T1000 (cell line): ENCODE data around the gene TASP1.
"Not testable (repeated sequence)": the region's sequence is repeated elsewhere in the genome, so short reads cannot be mapped to it uniquely, and the experiment has no call there.

ENCODE experiments used
- DNase-seq: peaks from one replicate; lab custom pipeline; 2025; ENCODE audit warnings: mixed read lengths; lab: John Stamatoyannopoulos, UW

The TASP1 gene

DNA sequence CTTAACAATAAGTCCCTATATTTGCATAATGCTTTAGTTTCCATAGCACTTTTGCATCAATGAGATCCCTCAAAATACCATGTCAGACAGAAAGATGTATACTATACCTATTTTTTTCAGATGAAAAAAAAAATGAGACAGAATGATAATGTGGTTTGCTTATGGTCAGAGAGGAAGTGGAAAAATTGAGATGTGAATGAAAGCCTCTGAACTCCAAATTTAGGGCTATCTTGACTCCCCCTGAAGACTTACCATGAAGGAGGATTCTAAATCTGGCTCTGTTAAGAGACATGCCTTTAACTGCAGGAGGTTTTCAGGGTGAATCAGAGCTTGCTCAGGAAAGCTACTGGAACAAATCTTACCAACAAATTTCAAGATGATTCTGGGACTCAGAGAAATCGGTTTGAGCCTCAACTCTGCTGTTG lies 241.4 kb downstream of the TASP1 start:
- DNase-seq = no peak

DNA sequence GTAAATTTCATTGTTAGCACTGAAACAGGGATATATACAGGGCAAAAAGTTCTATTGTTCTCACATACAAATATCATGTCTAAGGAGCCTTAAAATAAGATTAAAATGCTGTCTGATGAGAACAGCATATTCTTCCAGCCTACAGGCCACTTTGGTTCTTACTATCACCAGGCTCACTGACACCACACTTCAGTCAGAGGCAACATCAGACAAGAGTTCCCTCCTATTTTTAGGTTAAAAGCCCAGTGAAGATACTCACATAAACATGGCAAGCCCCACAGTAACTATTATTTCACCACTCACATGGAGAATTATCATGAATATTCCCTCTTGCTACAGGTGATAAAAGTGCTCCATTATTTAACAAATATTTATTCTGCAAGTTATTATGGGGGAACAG lies 241.9 kb downstream of the TASP1 start:
- no peak for DNase-seq

DNA sequence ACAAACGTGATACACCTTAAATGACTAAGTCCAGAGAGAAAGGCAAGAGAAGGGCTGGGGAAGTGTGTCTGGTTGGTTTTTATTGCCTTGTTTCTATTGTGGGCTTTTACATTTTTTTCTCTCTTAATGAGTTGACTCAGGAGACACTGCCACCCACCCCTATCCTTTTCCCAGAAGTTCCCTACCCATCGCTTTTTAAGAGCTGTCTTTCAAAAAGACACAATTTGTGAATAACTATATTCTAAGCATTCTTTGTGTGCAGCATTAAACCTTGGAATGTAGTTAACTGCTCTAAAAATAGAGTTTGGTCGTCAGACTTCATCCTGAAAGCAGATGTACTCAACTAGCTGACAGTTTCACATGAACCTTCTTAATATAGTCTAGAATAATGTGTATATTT lies 242.7 kb downstream of the TASP1 start:
- DNase-seq = no peak

DNA sequence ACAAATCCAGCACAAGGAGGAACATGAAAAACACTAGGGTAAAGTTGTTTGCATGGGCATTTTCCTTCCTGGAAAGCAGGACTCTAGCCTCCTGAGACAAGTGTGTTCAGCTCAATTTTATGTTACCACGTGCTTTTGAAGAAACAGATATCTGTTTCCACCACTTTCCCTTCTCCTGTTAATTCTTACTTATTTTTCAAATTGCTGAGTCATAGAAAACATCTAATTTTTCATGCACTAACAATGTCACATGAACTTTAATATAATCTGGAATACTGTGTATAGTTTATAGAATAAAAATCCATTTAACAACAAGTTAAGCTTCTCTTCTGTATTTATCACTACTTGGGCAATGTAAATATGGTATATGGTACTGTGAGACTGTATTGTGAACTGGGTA lies 243.5 kb downstream of the TASP1 start:
- DNase-seq = no peak

DNA sequence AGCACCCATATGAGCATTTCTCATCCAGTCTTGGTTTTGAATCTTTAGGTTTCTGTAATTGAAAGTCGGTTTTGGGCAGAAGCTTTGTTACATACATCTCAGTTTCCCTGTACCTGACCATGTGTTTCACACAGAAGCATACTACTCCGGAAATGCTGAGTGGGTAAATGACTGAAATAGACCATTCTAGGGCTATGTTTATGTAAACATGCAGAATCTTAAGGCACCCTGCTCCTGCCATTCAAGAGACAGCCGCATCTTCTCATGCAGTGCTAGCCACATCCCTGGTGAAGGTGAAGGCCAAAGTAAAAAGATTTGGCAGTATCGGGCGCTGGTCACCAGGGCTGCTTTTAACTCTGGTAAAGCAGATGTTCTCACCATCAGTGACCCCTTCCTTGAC lies 246.3 kb downstream of the TASP1 start:
- DNase-seq = no peak

DNA sequence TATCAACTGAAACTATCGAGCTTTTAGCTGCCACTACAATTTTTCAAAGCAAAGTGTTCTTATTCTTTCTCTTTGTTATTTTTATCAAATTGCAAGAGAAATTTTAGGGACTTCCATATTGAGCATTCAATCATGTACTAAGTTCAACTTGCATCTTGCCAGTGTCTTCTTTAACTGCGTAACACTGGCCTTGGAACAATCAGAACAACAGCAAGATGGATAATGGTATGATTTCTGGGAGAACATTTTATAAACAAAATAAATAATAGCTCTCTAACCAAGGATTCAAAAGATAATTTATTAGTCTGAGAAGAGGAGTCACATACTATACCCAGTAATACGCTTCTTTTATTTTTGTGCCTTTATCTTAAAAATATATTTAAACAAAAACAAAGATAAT lies 249.6 kb downstream of the TASP1 start:
- DNase-seq = no peak

DNA sequence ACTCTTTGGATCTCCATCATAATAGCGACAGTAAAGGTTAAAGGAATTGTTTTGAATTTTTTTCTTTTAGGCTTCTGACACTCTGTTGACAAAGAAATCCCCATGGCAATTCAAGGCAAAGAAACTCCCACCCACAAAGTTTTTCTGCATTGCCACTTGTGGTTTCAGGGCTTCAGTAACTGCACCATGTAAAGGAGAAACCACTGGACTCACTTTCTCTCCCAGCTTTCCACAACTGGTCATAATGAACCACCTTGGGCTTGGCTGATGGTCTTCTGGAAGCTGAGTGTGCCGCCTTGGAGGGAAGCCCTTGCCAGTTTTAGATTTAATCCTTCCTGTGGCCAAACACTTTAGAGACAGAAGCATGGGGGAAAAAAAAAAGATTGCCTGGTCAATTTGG lies 254.6 kb downstream of the TASP1 start:
- DNase-seq = no peak

DNA sequence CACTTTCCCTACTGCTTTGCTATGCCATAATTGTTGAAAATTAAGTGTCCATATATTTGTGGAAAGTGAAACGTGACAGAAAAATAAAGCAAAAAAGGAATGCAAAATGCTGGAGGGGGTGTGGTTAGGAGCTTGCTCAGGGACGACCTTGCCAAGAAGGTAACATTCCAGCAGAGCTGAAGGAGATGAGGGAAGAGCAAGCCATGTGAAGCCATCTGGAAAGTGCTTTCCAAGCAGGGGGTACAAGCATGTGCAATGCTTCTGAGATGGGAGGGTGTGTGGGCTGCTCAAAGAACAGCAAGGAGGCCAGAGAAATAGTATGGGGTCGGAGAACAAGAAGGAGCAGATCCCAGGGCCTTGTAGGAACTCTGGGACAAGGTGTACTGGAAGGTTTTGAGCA lies 255.9 kb downstream of the TASP1 start:
- no peak for DNase-seq

DNA sequence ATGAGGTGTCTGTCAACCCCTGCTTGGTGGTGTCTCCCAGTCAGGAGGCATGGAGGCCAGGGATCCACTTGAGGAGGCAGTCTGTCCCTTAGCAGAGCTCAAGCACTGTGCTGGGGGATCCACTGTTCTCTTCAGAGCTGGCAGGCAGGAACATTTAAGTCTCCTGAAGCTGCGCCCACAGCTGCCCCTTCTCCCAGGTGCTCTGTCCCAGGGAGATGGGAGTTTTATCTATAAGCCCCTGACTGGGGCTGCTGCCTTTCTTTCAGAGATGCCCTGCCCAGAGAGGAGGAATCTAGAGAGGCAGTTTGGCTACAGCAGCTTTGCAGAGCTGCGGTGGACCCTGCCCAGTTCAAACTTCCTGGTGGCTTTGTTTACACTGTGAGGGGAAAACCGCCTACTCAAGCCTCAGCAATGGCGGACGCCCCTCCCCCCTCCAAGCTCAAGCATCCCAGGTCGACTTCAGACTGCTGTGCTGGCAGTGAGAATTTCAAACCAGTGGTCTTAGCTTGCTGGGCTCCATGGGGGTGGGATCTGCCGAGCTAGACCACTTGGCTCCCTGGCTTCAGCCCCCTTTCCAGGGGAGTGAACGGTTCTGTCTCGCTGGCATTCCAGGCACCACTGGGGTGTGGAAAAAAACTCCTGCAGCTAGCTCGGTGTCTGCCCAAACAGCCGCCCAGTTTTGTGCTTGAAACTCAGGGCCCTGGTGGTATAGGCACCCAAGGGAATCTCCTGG lies 258.1 kb downstream of the TASP1 start:
- not testable (repeated sequence) for DNase-seq

DNA sequence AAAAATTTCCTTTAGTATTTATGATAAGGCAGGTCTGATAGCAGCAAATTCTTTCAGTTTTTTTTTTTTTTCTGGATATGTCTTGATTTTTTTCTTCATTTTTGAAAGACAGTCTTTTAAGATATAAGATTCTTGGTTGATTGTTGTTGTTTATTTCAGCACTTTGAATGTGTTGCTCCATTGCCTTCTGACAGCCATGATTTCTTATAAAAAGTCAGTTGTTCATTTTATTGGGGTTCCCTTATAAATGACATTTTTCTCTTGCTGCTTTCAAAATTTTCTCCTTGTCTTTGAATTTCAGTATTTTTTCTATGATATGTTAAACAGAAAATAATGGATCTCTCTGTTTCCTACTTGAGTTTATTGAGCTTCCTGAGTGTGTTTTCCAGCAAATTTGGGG lies 265.3 kb downstream of the TASP1 start:
- DNase-seq = no peak

DNA sequence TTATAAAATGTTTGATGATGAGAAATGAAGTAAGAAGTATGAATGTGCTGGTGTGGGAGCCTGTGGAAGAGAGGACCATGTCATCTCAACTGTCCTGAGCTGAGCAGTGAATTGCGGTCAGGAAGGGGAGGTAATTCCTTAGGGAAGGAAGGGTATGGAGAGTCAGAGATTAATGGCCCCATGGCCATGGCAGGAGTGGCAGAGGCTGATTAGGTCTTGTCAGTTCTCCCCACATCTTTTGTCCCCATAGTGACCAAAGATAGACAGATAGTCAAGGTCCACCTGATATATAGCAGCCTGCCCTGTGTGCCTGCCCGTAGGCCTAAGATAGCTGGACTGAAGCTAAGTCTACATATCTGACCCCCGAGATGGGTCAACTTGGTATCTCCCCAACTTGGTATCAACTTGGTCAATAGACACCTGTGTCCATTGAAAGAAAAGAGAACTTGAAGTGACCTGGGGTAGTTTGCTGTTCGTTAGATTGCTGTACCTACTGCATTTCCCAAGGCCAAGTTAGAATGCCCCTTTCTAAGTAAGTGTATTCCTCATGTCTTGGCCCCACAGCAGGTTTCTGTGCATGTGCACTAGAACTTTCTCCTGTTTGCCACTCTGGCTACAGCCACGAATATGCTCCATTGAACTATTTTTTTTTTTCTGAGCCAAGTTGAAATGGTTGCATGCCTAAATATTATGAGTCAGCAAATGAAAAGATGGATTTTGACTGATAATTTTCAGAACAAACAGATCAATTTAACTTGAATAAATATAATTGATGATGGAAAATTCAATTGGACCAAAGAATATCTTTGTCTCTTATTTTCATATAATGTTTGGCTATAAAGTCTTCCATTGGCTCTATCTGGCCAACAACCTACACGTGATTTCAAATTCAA lies 274.2 kb downstream of the TASP1 start:
- DNase-seq = no peak

DNA sequence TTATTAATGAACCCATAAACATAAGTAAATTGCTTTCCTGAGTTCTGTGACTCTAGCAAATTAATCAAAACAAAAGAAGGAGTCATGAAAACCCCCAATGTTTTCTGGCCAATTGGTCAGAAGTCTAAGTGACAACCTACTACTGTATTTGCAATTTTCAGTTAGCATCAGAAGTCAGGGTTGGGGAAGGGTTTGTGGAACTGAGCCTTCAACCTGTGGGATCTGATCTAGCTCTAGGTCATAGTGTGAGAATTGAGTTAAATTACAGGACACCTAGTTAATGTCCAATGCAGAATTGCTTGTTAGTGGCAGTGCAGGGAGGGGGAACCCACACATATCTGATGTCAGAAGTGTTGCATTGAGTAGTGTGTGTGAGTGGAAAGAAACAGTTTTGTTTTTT lies 275.3 kb downstream of the TASP1 start:
- DNase-seq = no peak

DNA sequence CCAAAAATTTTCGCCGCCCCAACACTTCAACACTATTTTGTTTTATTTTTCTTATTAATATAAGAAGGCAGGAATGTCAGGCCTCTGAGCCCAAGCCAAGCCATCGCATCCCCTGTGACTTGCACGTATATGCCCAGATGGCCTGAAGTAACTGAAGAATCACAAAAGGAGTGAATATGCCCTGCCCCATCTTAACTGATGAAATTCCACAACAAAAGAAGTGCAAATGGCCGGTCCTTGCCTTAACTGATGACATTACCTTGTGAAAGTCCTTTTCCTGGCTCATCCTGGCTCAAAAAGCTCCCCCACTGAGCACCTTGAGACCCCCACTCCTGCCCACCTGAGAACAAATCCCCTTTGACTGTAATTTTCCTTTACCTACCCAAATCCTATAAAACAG lies 276.6 kb downstream of the TASP1 start:
- not testable (repeated sequence) for DNase-seq

DNA sequence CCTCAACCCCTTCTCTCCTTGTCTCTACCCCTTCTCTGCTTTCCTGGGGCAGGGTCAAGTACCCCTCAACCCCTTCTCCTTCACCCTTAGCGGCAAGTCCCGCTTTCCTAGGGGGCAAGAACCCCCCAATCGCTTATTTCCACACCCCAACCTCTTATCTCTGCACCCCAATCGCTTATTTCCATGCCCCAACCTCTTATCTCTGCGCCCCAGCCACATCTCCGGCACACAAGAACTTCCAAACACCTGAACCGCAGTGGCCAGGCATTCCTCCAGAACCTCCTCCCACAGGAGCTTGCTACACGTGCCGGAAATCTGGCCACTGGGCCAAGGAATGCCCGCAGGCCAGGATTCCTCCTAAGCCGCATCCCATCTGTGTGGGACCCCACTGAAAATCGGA lies 279.8 kb downstream of the TASP1 start:
- not testable (repeated sequence) for DNase-seq

DNA sequence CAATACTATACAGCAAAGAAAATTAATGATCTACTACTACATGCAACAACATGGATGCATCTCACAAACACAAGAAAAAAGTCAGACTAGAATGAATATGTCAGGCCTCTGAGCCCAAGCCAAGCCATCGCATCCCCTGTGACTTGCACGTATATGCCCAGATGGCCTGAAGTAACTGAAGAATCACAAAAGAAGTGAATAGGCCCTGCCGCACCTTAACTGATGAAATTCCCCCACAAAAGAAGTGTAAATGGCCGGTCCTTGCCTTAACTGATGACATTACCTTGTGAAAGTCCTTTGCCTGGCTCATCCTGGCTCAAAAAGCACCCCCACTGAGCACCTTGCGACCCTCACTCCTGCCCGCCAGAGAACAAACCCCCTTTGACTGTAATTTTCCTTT lies 280.9 kb downstream of the TASP1 start:
- not testable (repeated sequence) for DNase-seq

DNA sequence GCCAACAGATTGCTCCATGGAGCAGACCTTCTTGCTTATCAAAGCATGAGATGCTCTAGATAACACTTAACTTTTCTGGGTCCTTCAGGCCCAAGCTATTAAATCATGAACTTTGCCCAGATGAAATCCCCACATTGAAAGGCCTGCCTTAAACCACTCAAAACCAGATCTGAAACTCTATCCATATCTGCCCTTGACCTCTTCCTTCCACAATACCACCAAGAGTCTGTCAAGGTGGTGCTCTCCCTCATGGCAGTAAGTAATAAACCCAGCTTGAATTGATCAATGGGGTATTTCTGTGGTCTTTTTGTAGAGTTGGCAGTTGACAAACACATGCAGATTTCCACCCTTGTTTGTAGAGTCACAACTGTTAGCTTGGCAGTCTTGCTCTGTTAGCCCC lies 282.1 kb downstream of the TASP1 start:
- DNase-seq = no peak

DNA sequence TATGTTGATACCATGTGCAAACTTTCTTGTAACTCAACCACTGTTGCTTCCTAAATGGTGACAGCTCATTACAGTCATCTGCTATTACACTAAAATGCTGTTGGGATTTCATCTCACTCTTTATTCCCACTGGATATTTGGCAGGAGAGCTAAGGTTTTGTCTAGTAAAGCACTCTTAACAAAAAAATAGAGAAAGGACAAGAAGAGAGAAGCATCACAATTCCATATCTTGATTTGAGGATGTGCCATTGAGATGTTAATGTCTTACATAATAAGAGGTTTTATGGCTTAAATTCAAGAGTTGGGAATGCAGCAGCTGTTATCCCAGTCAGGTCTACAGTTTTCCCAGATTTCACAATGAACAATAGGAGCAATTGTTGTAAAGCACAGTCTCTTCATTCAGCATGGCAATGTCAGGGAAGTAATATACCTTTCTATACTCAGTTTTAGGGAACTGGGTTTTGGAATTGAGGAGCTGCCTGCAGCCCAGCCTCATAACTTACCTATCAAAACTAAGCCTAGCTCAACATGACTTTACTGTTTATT lies 282.7 kb downstream of the TASP1 start:
- DNase-seq = no peak

DNA sequence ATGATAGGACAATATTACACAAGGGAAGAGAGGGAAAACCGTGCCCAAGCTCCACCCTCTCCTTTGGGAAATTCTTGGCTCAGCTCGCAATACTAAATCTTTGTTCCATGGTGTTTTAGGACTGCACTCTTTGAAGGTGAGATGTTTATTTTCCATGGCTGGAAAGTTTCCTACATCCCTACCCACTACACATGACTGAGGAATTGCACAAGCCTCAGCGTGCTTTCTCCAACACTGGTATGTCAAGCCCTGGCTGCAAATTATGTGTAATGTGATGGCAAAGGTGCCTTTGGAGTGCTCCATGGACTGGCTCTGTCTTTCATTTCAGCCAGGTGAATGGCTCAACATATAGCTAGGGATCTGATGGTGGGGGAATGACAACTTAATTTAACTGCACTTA lies 283.3 kb downstream of the TASP1 start:
- no peak for DNase-seq

DNA sequence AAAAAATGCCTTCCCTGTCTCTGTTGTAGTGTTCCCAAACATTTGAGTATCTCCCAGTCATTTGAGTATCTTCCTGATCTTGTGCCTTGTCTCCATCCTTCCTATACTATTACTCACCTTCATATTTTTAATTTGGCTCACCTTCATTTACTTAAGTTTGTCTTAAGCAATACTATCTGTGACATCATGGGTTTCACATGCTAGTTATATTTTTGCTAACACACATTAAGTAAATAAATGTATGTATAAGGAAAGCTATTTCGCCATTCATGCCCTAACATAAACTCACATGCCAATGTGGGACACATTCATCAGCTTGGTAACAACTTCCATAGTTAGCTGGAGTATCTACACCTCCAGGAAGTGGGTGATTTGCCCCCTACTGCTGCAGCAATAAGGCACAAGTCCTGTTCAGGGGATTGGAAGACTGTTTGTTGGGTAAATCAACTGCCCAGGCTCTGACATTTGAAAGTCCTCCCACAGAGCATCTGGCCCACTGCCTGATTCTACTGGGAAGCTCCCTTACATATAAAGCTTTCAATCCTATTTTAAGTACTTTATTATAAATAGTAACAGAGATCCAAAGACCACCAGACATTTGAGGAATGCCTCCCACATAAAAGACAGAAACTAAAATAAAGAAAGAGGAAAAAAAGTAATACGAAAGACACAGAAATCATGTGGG lies 285.3 kb downstream of the TASP1 start:
- DNase-seq = no peak

DNA sequence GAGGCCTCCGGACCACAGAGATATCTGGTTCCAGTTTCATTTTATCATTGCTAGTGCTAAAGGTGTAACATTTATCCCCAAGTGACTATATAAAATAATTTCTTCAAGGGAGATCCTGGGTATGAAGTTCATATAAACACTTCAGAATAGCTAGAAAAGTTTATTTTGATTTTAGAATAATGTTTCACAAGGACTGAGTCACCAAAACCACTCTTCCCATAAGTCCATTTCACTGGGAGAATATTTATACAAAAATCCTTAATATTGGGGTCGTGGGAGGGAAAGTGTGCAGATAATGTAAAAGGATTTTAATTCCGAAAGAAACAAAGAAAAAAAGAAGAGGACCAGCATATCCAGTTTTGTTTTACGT lies 289.5 kb downstream of the TASP1 start:
- DNase-seq = no peak

DNA sequence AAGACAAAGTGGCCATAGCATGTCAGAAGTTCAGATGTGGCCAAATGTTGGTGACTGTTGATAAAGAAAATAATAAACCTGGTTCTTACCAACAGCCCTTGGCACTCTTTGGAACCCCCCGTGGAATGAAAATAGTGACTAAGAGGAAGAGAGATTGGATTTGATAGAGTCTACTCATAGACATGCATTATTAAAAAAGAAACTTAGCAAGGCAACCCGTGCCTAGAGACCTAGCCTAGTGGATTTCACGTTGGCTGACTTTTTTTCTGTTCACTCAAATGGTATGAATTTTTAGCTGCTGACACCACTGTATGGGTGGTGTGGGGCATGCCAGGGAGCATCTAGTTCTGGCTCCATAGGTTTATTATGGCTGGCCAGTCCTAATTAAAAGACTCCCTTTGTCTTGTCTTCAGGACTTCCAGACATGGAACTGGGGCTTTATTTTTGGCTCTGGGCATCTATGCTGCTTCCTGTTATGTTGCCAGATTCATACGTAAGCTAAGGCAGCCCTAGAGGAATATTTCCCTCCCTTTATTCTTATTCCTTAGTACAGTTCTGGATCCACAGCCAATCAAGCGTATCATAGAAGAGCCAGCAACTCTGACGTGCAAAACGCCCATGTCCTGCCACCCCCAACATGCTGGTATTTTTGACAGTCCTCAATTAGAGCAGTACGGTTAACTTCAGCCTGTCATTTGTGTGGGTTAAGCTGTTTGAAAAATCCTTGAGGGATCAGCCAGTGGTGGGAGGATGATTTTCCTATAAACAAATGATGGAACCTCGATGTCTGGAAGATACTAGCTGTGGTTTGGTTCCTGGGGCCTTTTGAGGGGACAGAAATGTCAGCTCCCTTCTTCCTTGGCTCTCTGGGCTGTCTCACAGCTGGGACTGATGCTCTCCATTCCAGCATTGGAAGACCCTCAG lies 290.2 kb downstream of the TASP1 start:
- no peak for DNase-seq
